HG03025 (cell line): ENCODE measurements around the gene SLC17A5.
"Not testable (repeated sequence)": the region's sequence is repeated elsewhere in the genome, so short reads cannot be mapped to it uniquely, and the experiment has no call there.

Experiments used
- ATAC-seq: cut with Tn5 transposase; IDR thresholded peaks from one replicate; pipeline ENCODE4 v1.9.1; 2021; ENCODE audit warnings: mild to moderate bottlenecking, moderate library complexity; ENCODE audit not compliant: unreplicated experiment, low FRiP score

SLC17A5 gene

GRCh38 chr6:73623480-73623879, 30.3 kb downstream of the SLC17A5 start:
- not testable (repeated sequence) for ATAC-seq

GRCh38 chr6:73618082-73618481, 35.7 kb downstream of the SLC17A5 start:
- not testable (repeated sequence) for ATAC-seq

- ATAC-seq: no peak
These were observed 39.0 kb downstream of the SLC17A5 start for GRCh38 chr6:73614802-73615201.

GRCh38 chr6:73613806-73614536, 39.8 kb downstream of the SLC17A5 start:
- ATAC-seq: no peak

- ATAC-seq: no peak
These were observed 41.2 kb downstream of the SLC17A5 start for GRCh38 chr6:73612611-73613010.

- ATAC-seq: no peak
These were observed 43.1 kb downstream of the SLC17A5 start for GRCh38 chr6:73610444-73611275.

GRCh38 chr6:73608761-73609160, 45.0 kb downstream of the SLC17A5 start:
- ATAC-seq: no peak

GRCh38 chr6:73606428-73606827, 47.4 kb downstream of the SLC17A5 start:
- ATAC-seq: no peak

GRCh38 chr6:73604461-73604860, 49.3 kb downstream of the SLC17A5 start:
- ATAC-seq: no peak

- ATAC-seq: no peak
These were observed 49.8 kb downstream of the SLC17A5 start for GRCh38 chr6:73604020-73604419.

- peak; percentile 16 for ATAC-seq
These were observed 67.3 kb downstream of the SLC17A5 start for GRCh38 chr6:73586416-73586974.

GRCh38 chr6:73585566-73586415, 68.0 kb downstream of the SLC17A5 start:
- peak; percentile 67 for ATAC-seq

GRCh38 chr6:73581293-73581692, 72.5 kb downstream of the SLC17A5 start:
- ATAC-seq: no peak

GRCh38 chr6:73580247-73581149, 73.3 kb downstream of the SLC17A5 start:
- ATAC-seq: peak; percentile 72

- peak; percentile 20 for ATAC-seq
These were observed 73.9 kb downstream of the SLC17A5 start for GRCh38 chr6:73579851-73580246.

- ATAC-seq: no peak
These were observed 74.4 kb downstream of the SLC17A5 start for GRCh38 chr6:73579389-73579788.

- no peak for ATAC-seq
These were observed 76.1 kb downstream of the SLC17A5 start for GRCh38 chr6:73577676-73578075.

GRCh38 chr6:73572531-73572930, 81.3 kb downstream of the SLC17A5 start:
- not testable (repeated sequence) for ATAC-seq
